IPS DF 19.7 (cell line): ENCODE results near the gene IGSF22.

Experiments
- DNase-seq: peaks from one replicate; pipeline ENCODE4 v3.0.0-alpha.2; 2013; ENCODE audit warnings: low read depth, low spot score

IGSF22 gene

DNA sequence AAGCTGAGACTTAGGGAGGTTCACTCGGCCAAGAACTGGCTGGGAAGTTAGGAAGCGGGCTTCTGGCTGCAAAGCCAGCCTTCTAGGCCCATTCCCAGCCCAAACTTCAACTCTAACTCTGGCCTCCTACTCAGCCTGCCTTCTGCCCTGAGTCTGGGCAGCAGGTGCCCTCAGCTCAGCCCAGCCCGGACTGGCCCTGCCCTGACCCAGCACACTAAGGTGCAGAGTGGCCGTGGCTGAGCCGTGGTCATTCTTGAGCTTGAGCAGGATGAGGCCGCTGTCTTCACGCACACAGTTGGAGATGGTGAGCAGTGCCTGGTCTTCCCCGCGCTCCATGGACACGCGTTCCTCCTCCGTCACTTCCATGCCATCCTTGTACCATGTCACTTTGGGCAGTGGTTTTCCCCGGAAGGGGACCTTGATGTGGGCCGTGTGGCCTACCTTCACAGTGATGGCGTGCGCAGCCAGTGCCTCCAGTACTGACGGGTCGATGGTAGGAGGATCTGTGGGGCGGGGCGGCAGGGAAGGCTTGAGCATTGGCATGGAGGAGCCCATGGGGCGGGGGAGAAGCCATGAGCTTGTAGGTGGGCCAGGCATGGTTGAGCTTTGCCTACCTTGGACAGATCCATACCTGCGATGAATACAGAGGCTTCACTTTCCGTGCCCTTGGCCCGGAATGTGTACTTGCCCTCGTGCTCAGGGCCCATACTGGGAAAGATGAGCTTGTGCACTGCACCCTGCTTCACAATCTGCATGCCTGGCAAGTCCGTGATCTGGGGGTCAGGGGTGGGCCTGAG lies 12.1 kb downstream of the IGSF22 start:
- DNase-seq = no peak

DNA sequence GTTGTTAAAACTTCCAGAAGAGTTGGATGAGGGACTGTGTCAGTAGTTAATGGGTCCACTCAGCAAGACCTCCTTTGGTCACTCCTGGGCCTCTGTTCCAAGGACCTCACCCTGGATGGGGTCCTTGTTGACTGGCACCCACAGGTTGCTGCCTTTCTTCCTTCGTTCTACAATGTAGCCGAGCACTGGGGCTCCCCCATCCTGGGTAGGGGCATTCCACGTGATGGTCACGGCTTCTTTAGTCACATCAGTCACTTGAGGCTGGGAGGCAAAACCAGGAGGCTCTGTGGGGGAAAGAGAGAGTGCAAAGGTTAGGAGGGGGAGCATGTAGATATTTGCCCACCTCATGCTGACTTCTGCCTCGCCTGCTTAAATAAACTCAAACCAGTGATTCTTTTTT lies 15.4 kb downstream of the IGSF22 start:
- no peak for DNase-seq

DNA sequence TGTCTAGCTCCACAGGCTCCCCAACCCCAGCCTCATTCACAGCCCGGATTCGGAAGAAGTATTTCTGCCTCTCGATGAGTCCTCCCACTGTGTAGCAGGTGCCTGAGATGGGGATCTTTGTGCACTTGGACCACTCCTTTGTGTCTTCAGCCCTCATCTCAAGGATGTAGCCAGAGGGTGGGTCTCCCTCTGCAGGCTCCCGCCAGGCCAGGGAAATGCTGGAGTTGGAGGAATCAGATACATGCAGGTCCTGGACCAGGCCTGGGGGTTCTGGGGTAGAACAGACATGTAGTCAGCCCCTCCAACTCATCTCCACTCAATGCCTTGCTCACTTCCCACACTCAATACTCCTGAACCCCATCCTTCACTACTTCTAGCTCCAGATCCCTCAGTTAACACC lies 16.6 kb downstream of the IGSF22 start:
- no peak for DNase-seq

DNA sequence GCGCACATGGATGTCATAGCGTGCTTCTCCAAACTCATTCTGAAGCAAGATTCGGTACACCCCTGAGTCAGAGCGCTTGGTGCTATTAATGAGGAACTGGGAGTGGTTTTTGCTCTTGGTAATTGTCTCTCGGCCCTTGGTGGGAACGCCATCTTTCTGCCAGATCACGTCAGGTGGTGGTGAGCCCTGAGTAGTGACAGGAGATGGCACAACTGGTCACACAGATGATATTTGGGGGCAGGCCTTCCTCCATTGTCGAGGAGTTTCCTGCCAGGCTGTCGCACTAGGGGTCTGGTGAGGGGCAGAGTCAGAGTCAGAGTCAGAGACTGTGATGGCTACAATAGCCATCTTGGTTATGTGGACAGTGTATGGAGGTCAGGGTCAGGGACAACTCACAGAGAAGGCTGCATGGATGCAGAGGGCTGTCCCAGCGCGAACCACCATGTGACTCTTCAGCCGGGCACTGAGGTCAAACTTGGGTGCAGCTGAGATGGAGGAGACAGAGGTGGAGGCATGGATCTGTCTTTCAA lies 18.1 kb downstream of the IGSF22 start:
- no peak for DNase-seq

DNA sequence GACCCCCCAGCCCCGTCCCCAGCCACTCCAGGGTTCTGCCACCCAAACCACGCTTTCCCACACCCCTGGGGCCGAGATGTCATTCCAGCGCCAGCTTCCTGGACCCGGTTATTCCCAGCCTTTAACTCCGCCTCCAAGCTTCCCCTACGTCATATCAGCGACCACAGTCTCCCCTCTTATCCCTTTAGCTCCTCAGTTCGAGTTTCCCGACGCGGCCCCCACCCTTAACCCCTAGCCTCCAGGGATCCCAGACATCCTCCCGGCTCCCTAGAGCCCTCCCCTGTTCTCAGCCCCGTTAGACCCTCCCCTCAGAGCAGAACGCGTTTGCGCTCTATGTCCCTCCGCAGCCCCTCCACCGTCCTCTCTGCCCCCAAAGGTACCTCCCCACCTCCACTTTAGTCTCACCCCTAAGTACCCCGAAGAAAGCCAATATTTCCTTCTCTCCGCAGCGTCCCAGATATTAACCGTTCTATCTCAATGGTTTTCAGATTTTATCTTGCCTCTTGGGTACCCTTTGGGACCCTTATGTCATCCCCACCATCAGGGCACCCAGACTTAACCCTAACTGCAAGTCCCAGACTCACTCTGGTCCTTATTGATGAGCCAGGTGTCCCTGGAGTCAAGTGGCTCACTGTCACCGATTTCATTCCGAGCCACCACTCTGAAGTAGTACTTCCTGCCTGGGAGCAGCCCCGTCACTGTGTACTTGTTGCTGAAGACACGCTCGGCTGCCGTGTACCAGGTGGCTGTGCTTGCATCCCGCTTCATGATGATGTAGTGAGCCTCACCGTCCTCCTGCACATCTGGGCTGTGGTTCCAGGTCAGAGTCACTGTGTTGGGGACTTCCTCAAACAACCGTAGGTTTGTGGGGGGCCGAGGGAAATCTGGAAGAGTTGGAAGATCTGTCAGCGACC lies 19.4 kb downstream of the IGSF22 start:
- no peak for DNase-seq

DNA sequence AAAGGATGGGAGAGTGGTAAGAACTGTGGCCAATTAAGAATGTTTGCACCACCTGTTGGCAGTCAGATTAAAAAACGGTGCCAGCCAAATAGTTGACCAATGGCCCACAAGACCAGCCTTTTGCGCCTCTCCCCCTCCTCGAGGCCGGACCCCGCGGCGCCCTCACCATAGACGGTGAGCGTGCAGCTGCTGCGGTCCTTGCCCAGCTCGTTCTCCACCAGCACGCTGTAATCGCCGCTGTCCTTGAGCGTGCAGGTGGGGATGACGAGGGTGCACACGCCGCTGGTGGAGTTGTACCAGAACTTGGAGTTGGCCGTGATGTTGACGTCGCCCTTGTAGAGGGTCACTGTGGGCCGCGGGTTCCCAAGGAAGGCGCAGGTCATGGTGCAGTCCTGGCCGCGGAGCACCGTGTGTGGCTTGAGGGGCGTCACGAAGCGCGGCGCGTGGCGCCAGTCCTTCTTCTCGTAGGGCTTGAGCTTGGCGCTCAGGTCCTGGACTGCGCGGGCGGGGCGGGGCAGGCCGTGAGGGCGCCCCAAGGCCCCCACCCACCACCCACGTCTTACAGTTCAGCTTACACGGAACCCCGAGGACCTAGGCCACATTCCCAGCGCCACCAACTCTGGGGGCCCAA lies 20.2 kb downstream of the IGSF22 start:
- DNase-seq = no peak

DNA sequence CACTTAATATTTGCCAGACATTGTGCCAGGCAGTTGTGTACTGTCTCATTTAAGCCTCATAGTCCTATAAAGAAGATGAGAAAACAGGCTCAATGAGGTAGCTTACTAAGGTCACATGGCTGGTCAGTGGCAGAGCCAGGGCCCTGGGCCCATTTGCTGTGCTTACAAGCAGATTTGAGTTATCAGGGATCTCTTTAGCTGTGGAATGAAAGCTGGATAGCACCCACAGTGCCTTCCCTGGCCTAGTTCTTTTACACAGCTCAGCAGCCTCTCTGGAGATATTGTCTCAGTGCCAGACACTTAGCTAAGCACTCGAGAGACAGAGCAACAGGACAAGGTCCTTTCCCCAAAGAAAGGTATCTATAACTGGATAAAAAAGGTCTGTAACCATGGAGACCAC lies 21.3 kb downstream of the IGSF22 start:
- DNase-seq = no peak

DNA sequence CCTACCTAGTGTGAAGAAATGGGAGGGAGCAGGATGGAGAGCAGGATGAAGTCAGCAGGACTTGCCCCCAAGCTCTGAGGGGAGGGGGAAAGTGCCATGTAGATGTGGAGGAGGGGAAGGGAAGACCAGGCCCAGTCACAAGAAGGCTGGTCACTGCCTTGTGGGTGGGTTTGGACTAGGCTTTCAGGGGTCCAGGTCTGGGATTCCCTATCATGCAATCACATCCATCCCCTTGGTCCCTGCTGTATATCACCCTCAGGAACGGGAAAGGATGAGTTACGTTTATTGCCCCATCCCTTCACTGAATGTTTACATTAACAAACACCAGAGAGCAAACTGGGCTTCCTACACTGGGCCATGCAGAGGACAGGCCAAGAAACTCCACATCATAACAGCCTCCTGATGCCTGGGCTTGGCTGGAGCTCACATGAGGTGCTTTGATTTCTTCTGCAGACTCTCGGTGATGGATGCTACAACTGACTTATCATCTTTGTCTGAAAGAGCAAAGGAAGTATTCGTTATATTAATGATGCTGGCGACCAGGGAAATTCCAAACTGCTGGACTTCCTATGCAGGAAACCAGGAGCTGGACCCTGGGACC lies 21.8 kb downstream of the IGSF22 start:
- no peak for DNase-seq

DNA sequence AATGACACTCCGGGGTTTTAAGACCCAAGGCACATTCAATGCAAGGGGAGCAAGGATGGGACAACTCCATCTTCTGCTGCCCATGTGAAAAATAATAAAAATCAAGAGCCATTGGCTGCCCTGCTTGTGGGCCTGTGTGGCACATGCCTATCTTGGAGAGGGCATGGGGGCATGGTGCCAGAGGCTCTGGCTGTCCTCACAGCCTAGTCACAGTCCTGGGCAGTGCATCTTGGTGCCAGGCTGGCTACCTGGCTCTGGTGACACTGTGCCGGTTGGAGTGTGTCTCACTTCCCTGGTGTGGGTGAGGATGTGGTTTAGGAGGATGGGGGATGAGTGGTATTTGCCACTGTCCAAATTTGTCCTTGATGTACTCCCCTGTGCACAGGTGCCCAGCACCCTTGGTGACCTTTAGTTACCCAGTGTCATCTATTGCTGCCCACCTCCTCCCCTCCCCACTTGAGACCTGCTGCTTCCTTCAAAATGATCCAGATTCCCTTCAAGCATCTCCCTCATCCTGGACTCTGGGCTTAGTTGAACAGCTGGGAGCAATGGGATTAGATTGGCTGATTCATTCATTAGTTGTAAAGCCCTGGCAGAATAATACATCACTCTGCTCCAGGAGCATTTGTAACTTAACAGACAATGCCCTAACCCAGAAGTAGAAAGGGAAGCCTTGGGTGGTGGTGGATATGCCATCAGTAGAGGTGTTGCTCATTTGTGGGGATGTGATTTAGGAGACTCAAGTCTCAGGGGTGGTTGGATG lies 22.8 kb downstream of the IGSF22 start:
- no peak for DNase-seq

DNA sequence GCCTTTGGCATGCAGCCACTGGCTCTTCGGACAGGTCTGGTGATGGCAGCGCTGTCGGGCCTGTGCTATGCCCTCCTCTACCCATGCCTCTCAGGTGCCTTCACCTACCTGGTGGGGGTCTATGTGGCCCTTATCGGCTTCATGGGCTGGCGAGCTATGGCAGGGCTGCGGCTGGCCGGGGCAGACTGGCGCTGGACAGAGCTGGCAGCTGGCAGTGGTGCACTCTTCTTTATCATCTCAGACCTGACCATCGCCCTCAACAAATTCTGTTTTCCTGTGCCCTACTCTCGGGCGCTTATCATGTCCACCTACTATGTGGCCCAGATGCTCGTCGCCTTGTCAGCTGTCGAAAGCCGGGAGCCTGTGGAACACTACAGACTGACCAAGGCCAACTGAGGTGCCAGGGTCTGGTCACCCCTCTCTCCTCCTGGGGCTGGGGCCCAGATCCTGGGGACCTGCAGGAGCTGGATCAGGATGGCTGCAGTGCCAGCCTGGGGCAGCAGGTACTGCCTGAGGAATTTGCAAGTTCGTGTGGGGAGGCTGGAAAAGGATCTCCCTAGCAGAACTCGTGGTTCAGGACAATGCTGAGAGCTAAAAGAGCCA lies 24.3 kb downstream of the IGSF22 start:
- DNase-seq = no peak

DNA sequence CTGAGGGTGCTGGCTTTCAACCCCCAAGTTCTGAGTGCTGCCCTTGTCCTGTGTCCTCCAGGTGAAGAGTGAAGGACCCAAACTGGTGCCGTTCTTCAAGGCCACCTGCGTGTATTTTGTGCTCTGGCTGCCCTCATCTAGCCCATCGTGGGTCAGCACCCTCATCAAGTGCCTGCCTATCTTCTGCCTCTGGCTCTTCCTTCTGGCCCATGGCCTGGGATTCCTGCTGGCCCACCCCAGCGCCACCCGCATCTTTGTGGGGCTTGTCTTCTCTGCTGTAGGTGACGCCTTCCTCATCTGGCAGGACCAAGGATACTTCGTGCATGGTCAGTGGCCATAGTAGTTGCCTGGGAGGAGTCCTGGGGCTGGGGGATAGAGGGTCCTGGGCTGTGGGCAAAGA lies 25.1 kb downstream of the IGSF22 start:
- DNase-seq = no peak

DNA sequence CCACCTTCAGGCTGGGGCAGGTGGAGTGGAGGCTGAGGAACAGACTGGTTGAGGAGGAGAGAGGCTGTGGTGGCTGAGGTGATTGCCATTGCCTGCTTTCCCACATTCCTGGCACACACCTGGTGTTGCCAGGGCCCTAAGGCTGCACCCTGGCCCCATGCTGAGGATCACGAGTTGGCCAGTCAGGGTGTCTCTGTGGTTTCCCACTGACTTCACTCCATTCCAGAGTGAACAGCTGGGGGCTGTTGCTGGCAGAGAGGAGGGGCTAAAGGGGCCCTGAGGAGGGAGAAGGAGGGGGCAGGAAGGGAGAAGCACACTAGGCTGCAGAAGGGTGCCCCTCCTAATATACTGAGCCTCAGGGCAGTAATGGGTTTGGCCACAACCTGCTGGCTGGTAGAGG lies 25.6 kb downstream of the IGSF22 start:
- DNase-seq = no peak

DNA sequence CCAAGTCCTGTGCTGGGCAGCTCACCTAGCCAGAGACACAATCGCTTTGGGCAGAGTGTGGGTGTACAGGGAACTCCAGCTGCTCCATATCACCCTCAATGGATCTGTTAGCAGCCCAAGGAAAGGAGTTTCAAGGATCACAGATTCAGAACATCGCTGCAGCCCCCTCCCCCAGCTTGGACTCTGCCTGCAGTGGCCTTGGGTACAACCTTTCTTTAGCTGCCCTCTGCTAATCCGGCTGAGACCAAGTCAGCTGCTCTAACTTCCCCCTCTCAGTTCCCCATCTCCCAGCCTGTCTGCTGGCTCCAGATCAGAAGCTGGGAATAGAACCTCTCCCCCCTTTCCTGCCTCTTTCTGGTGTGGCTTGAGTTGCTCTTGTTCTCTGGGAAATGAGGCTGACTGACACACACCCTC lies 26.1 kb downstream of the IGSF22 start:
- no peak for DNase-seq

DNA sequence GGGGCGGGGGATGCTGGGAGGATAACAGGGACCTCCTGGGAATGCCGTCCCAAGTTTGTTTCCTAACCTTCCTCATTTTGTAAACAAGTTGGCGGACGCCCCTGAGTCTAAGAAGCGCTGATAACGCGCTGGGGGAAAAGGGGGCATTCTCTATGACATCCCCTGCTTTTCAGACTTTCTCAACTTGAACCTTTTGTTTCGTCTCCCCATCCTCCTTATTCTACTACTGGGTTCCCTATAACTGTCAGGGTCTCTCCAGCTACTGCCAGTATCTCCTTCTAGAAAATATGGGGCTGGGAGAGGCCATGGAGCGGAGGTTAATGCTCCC lies 26.8 kb downstream of the IGSF22 start:
- DNase-seq = no peak

DNA sequence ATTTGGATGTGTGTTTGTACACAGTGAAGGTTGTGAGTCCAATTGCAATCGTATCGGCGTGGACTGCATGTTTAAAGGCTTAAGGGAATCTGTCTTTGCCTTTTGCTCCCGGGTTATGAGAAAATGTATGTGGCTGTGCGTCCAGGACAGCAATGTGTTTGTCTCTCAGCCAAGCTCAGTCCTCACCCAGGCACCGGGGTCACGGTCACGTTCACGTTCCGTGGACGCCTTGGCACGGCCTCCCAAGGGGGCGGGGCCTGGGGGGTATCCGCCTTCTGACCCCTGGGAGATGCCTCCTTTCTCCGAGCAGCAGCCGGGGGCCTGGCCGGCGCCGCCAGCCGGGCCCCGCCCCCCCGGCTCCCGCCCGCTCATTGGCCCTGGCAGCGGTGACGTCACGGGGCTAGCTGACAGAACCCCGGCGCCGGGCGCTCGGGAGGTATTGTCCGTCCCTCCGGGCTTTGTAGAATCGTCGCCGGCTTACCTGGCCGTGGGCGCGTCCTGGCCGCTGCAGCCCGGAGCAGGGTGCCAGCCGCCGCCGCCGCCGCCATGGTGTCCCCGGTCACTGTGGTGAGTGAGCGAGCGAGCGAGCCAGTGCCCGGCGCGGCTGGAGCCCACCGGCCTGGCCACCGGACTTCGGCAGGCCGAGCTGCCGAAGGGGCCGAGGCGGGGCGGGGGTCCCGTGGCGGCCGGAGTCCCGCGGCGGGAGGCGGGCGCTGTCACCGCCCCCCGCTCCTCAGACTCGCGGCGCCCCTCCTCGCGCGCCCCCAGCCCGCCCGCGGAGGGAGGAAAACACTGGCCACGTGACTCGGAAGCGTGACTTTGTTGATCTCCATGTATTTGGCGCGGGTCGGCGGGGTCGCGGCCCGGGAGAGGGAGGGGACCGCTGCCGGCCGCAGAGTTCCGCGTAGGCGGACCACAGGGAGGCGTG lies 27.4 kb downstream of the IGSF22 start, which contains the start of gene TMEM86A:
Gene TMEM86A (plus strand): TSS at position 439 of the 928 bp plus-strand sequence. CDS start 108 bp downstream, at position 547.
- no peak for DNase-seq

DNA sequence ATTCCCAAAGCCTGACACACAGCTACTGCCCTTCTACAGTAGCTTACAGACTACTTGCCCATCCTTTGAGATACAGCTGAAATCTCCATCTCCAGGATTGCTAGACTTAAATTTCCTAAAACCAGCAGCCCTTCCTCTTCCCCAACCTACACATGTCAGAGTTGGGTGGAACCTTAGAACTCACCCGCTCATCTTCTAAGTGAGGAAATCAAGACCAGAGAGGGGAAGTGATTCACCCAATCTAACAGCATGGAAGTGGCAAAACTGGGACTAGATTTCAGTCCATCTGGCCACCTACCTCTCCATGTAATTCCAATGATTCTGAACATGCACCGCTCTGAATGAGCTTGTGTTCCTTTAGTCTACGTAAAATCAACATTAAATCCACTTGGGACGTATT lies 28.4 kb downstream of the IGSF22 start:
- no peak for DNase-seq

DNA sequence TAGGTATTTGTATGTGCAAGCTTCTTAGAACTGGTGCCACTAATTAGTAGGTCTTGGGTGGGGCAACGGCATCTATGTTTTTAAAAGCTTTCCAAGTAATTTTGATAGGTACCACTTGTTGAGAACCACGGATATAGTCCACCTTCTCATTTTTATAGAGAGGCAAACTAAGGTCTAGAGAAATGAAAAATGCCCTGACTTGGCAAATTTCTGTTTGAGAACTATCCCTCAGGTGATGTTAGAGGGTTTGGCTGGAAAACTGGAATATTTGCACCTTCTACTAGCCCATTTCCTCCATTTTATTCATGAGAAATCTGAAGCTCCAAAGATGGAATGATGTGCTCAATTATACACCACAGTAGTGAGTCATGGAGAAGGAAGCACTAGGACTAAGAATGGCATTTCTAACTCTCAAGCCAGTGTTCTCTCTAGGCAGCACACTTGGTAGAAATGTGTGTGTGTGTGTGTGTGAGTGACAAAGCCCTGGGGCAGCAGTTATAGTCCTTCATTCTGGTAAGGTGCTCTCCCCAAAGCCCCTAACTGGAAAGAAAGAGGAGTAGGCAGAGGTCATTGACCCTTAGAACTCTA lies 29.3 kb downstream of the IGSF22 start:
- no peak for DNase-seq

DNA sequence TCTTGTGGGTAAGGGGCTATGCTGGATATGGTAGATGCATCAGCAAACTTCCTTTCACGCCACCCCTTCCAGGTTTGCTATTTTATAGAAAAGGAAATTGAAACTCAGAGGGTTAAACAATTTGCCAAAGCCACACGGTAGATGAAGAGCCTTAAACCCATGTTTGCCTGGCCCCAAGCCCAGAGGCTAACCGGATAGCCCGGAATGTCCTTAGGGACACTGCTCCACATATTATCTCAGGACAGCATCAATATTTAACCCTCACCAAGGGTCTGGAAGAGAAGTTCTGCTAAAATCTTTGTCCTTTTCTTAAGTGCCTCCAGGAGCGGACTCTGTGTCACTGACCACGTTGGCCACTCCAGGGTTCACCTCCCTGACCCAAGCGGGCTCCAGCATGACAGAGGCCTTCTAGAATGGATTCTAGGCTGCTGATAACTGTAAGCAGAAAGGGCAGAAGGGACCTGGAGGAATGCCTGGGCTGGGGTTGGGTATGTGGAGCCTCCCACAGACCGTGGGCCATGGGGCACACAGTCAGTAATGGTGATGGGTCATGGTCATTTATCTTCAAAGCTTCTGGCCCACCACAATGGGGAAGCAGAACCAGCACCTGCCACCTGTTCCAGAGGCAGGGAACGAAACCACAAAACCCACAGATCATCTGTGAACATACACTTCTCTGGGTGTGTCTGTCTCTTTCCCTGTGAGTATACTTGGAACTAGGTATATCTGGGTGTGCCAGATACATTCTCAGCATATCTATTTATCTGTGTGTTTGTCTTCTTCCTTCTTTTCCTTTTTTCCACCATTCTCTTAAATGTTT lies 32.8 kb downstream of the IGSF22 start:
- no peak for DNase-seq
